HepG2 (cell line): Measurements from ENCODE around the gene CDKN2AIP. TPM values are rescaled to one million over a fixed set of nuclear protein-coding genes. Genes with fewer than 3 reads are reported as not detected.

Experiments
- ATAC-seq: fragments of 200-7000 bp; cut with Tn5 transposase; 3 replicates; pipeline ENCODE4 v1.9.1; 2020; ENCODE audit warnings: mild to moderate bottlenecking, moderate library complexity
- BruUV-seq: library from RNA; stranded (reverse); fragments of 400-500 nt; replicated peaks from 2 replicates; lab custom pipeline; 2021; lab: Mats Ljungman, UMichigan
- CTCF ChIA-PET: fragments of 300-600 bp; formaldehyde crosslinking; extraction: SDS; loops from one replicate; lab custom pipeline; 2021; ENCODE audit warnings: low total read pairs, inconsistent platforms, low intra/inter-chr PET ratio; lab: Yijun Ruan, JAX
- POLR2A ChIA-PET: fragments of 350-600 bp; sonication (Branson Sonifier 250); formaldehyde crosslinking; loops from one replicate; lab custom pipeline; 2020; ENCODE audit warnings: antibody characterized with exemption, inconsistent platforms; lab: Yijun Ruan, JAX
- DNase-seq: peaks from one replicate; pipeline ENCODE4 v3.0.0-alpha.2; 2015; ENCODE audit warnings: low spot score
- FAIRE-seq: peaks from 3 replicates; lab custom pipeline; 2011; peaks lifted over from hg19 to GRCh38; lab: Jason Lieb, UNC
- H2AFZ ChIP-seq: one replicate; pipeline ENCODE4 v1.6.1; 2011; ENCODE audit warnings: low read length, inconsistent platforms
- H3K27ac ChIP-seq: fragments of 300-600 bp; 3 replicates; pipeline ENCODE4 v1.8.0; 2011; ENCODE audit warnings: mixed run types, mild to moderate bottlenecking, mixed read lengths, low read length, inconsistent platforms; ENCODE audit not compliant: insufficient read depth; ENCODE audit errors: extremely low read length
- H3K27me3 ChIP-seq, 2 experiments: fragments of 200-600 bp in 1 of 2; 2 replicates in 1 of 2; 3 replicates in 1 of 2; pipeline versions ENCODE4 v1.6.0 to v1.8.0; 2011; ENCODE audit warnings: low read length in 2 of 2, mild to moderate bottlenecking in 2 of 2, moderate library complexity in 2 of 2, inconsistent platforms in 1 of 2; ENCODE audit not compliant: insufficient read depth in 2 of 2, control insufficient read depth in 1 of 2
- H3K36me3 ChIP-seq, 2 experiments: fragments of 200-600 bp in 1 of 2; replicated peaks in 1 of 2; 2 replicates in 1 of 2; 3 replicates in 1 of 2; pipeline versions ENCODE4 v1.5.1 to v1.8.0; 2011; ENCODE audit warnings: low read length in 2 of 2, inconsistent platforms in 1 of 2; ENCODE audit not compliant: insufficient read depth in 2 of 2, control insufficient read depth in 1 of 2
- H3K4me1 ChIP-seq: 2 replicates; pipeline ENCODE4 v1.5.1; 2012; ENCODE audit warnings: low read length, inconsistent platforms; ENCODE audit not compliant: insufficient read depth
- H3K4me2 ChIP-seq: 2 replicates; pipeline ENCODE4 v1.6.0; 2011; ENCODE audit warnings: low read depth, low read length, inconsistent platforms
- H3K4me3 ChIP-seq, 3 experiments: fragments of 200-600 bp in 1 of 3; sonication (generic), shearing (Covaris generic) in 1 of 3; replicated peaks in 1 of 3; 2 replicates each; pipeline ENCODE4 v1.5.1; 2011 to 2016; ENCODE audit warnings: low read length in 3 of 3, inconsistent platforms in 2 of 3, low read depth in 2 of 3, mild to moderate bottlenecking in 2 of 3, control low read depth in 1 of 3, mixed read lengths in 1 of 3; ENCODE audit not compliant: insufficient read depth in 1 of 3
- H3K79me2 ChIP-seq: one replicate; pipeline ENCODE4 v1.6.1; 2011; ENCODE audit warnings: low read length, inconsistent platforms; ENCODE audit not compliant: insufficient read depth
- H3K9ac ChIP-seq: 2 replicates; pipeline ENCODE4 v1.6.0; 2011; ENCODE audit warnings: mild to moderate bottlenecking, low read depth, low read length, inconsistent platforms; ENCODE audit not compliant: insufficient read depth
- H3K9me3 ChIP-seq: 2 replicates; pipeline ENCODE4 v1.5.1; 2012; ENCODE audit warnings: mild to moderate bottlenecking, low read length
- H4K20me1 ChIP-seq: 2 replicates; pipeline ENCODE4 v1.6.0; 2011; ENCODE audit warnings: inconsistent platforms, mild to moderate bottlenecking, low read length, moderate library complexity; ENCODE audit not compliant: insufficient read depth
- MXI1 ChIP-seq: IDR thresholded peaks from 3 replicates; pipeline ENCODE4 v1.6.1; 2012; ENCODE audit warnings: low read depth, low read length, inconsistent platforms, borderline replicate concordance
- SOX13 ChIP-seq, 3 experiments: fragments of 450-650 bp in 1 of 3; sonication (generic) in 1 of 3; formaldehyde crosslinking in 1 of 3; IDR thresholded peaks in 2 of 3; conservative IDR thresholded peaks in 1 of 3; 2 replicates each; pipeline versions ENCODE4 v1.5.0 to v1.6.1; 2016 to 2020; ENCODE audit warnings: antibody characterized with exemption in 1 of 3, mild to moderate bottlenecking in 1 of 3, missing compliant biosample characterization in 1 of 3, missing genetic modification reagents in 1 of 3, moderate library complexity in 1 of 3
- WGBS: methylation state at CpG from one replicate; pipeline ENCODE4 v1.1.6; 2017; ENCODE audit warnings: low lambda C conversion rate; 5-methylcytosine and 5-hydroxymethylcytosine counted together
- in situ Hi-C: cut with HindIII; loops from 2 replicates; pipeline ENCODE4 v1.10.0; 2017; ENCODE audit warnings: low pct_unique_long_range_greater_than_20kb; ENCODE audit not compliant: extremely low pct_ligation_motif_present
- intact Hi-C: fragments of 100-400 bp; cut with micrococcal nuclease; formaldehyde crosslinking; loops from one replicate; pipeline ENCODE4 v1.10.0; 2022; ENCODE audit not compliant: unreplicated experiment
- polyA plus RNA-seq, 8 experiments: library from polyadenylated mRNA; depleted of rRNA in 3 of 8; stranded (reverse) in 7 of 8; unstranded in 1 of 8; fragments of >200 nt; fragmentation: Illumina TruSeq in 4 of 8; extraction: Trizol in 4 of 8; gene quantifications; 2 replicates each; pipeline versions ENCODE4 v1.2.1 to v1.2.3, GENCODE V29; 2011 to 2016; ENCODE audit warnings: low read depth in 4 of 8, missing spikeins in 1 of 8, mixed read lengths in 1 of 8; ENCODE audit not compliant: insufficient read depth in 1 of 8
- total RNA-seq, 5 experiments: library from RNA; depleted of rRNA; stranded (reverse); fragments of >200 nt; fragmentation: Illumina TruSeq; extraction: Trizol; gene quantifications; 2 replicates each; pipeline ENCODE4 v1.2.3, GENCODE V29; 2016; ENCODE audit warnings: low read depth in 1 of 5
- TF ChIP-seq, protein P1 (sequence below): sonication (generic); formaldehyde crosslinking; IDR thresholded peaks from 2 replicates; pipeline ENCODE4 v1.5.0; 2020; ENCODE audit warnings: mild to moderate bottlenecking, missing genetic modification reagents

The CDKN2AIP gene
- total and polyA plus RNA-seq, 2 of the 13 experiments (the other 11 are each of a cell fraction or from before 2014, with no cell fraction given), result 17.0 to 18.7 TPM

DNA sequence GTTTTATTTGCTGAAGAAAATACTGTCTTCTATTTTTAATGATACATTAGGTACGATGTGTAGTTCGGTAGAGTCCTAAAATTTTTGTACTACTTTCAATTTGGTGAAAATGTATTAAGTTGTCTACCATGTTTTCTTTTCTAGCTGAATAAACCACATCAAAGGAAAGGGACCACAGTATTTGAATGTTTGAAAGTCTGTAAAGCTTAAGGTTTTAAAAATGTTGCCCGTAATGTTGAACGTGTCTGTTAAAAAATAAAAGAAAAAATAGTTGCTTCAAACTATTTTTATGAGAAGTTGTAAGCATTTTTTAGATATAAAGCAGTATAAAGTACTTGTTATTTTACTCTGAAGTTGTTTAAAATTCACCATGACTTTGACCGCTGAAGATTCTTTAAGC, 3.2 kb downstream of the CDKN2AIP start:
- no peak overlapping the region for H3K27ac ChIP-seq
- no peak for ATAC-seq
- DNase-seq, result no peak
- POLR2A ChIA-PET, result no interaction called here
- intact Hi-C loops (no loop called here), in situ Hi-C loops (no loop called here)
- H3K27me3 ChIP-seq, result no peaks in the 10 kb centered on the region; a peak in 1 of 5 replicates
- peaks cover 7 to 14% of the 10 kb centered on the region in 2 experiments for H3K36me3 ChIP-seq
- CTCF ChIA-PET, result no interaction called here
- peak overlapping the region; percentile 85; the same call in 1 of the 2 replicates for H3K4me2 ChIP-seq
- no TSS peak for BruUV-seq
- H3K4me1 ChIP-seq, result peaks cover 53% of the 10 kb centered on the region
- WGBS, result 93% methylated on average over 5 of the region's 5 CpGs
- no peak overlapping the region for H2AFZ ChIP-seq
- no peaks in the 10 kb centered on the region for H3K9me3 ChIP-seq
- TF ChIP-seq, protein P1, sequence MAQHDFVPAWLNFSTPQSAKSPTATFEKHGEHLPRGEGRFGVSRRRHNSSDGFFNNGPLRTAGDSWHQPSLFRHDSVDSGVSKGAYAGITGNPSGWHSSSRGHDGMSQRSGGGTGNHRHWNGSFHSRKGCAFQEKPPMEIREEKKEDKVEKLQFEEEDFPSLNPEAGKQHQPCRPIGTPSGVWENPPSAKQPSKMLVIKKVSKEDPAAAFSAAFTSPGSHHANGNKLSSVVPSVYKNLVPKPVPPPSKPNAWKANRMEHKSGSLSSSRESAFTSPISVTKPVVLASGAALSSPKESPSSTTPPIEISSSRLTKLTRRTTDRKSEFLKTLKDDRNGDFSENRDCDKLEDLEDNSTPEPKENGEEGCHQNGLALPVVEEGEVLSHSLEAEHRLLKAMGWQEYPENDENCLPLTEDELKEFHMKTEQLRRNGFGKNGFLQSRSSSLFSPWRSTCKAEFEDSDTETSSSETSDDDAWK, result no peak
- no peak for FAIRE-seq
- 0 out of 2 replicates have a peak, but pooled peaks cover 3% of the 10 kb centered on the region for H4K20me1 ChIP-seq
- no peak overlapping the region for H3K9ac ChIP-seq
- H3K4me3 ChIP-seq, result no peak overlapping the region
- peaks cover 28% of the 10 kb centered on the region for H3K79me2 ChIP-seq

DNA sequence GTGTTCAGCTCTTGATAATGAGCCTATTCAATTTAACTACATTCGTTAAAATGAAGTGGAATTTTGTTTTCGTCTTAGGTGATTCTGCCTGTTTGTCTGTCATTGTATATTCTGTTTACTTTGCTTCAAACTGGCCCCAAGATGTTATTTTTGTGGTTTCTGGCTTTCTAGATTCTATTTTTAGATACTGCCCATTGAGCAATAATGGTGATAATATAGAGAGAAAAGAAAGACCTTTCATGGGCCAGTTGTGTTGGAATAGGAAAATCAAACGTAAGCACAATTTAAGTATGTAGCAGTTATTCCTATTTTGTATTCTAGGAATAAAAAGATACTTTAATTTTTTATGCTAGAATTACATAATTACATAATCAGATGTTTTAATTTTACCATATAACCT, 4.0 kb downstream of the CDKN2AIP start:
- H3K4me2 ChIP-seq, result peak overlapping the region; percentile 41; the same call in 1 of the 2 replicates
- TF ChIP-seq SOX13 (IDR thresholded peaks at IDR 0.05), result no peak
- peak in 1 of 2 experiments; percentile 17; a peak in 1 of 4 replicates for TF ChIP-seq SOX13 (CRISPR knock-in tag; conservative IDR thresholded peaks at IDR 0.05 in 1 of 2, IDR thresholded peaks at IDR 0.05 in 1 of 2)
- TF ChIP-seq MXI1, result no peak
- TF ChIP-seq, all 625 proteins: peak for 1
- Histone ChIP-seq H3K9ac (no peak overlapping the region), H4K20me1 (0 out of 2 replicates have a peak, but pooled peaks cover 3% of the 10 kb centered on the region), H3K27ac (no peak overlapping the region), H3K27me3 (no peaks in the 10 kb centered on the region; a peak in 1 of 5 replicates), H3K36me3 (peaks cover 7 to 14% of the 10 kb centered on the region in 2 experiments), H3K79me2 (peaks cover 28% of the 10 kb centered on the region), H3K9me3 (no peaks in the 10 kb centered on the region), H2AFZ (no peak overlapping the region), H3K4me3 (no peak overlapping the region), H3K4me1 (peaks cover 47% of the 10 kb centered on the region)
- CTCF ChIA-PET, result no interaction called here
- WGBS, result 88% methylated on average over 3 of the region's 3 CpGs
- in situ Hi-C loops, result no loop called here
- POLR2A ChIA-PET, result no interaction called here
- no peak for ATAC-seq
- no peak for FAIRE-seq
- DNase-seq, result no peak
- BruUV-seq, result no TSS peak
- intact Hi-C loops, result no loop called here
